HCT116 (cell line): ENCODE data around the gene UGT2A2. TPM values are rescaled to one million over a fixed set of nuclear protein-coding genes. Genes with fewer than 3 reads are reported as not detected.

Source experiments
- ATAC-seq: fragments of 200-7000 bp; cut with Tn5 transposase; 2 replicates; pipeline ENCODE4 v1.9.1; 2020; ENCODE audit warnings: mild to moderate bottlenecking, moderate library complexity
- BruUV-seq: library from RNA; stranded (reverse); fragments of 400-500 nt; replicated peaks from 2 replicates; lab custom pipeline; 2021; lab: Mats Ljungman, UMichigan
- CTCF ChIA-PET: fragments of 300-600 bp; sonication (Branson Sonifier 250); formaldehyde crosslinking; loops from one replicate; lab custom pipeline; 2021; ENCODE audit warnings: antibody characterized with exemption; lab: Charles Lee
- POLR2A ChIA-PET: fragments of 300-600, 350-600 bp; sonication (Branson Sonifier 250); formaldehyde crosslinking; loops from one replicate; lab custom pipeline; 2021; ENCODE audit warnings: antibody characterized with exemption; lab: Charles Lee
- RAD21 ChIA-PET, 2 experiments: fragments of 300-600 bp; sonication (Branson Sonifier 250); formaldehyde crosslinking; loops; one replicate each; lab custom pipeline; 2023; ENCODE audit warnings: low total read pairs in 2 of 2; ENCODE audit not compliant: uncharacterized antibody in 2 of 2, unreplicated experiment in 2 of 2, low non-redundant PET in 1 of 2; lab: Charles Lee
- DNase-seq: peaks from one replicate; pipeline ENCODE4 v3.0.0-alpha.2; 2010; ENCODE audit warnings: low read depth, low spot score
- H2AFZ ChIP-seq: fragments of 200-600 bp; shearing (Covaris generic), sonication (generic); 2 replicates; pipeline ENCODE4 v1.6.1; 2017; ENCODE audit warnings: low read depth, mixed run types, mixed read lengths, antibody characterized with exemption, low read length; ENCODE audit not compliant: poor library complexity, severe bottlenecking
- H3K27ac ChIP-seq: 2 replicates; pipeline ENCODE4 v1.5.1; 2012; ENCODE audit warnings: low read depth, low read length
- H3K27me3 ChIP-seq: fragments of 200-600 bp; sonication (generic); 2 replicates; pipeline ENCODE4 v1.6.1; 2016; ENCODE audit warnings: mixed run types, low read length, mixed read lengths; ENCODE audit not compliant: insufficient read depth
- H3K36me3 ChIP-seq, 2 experiments: fragments of 200-500 bp in 1 of 2; fragments of 200-600 bp in 1 of 2; sonication (Bioruptor generic) in 1 of 2; sonication (generic) in 1 of 2; 2 replicates each; pipeline versions ENCODE4 v1.5.1 to v1.6.1; 2014 to 2016; ENCODE audit warnings: low read length in 2 of 2, inconsistent platforms in 1 of 2, mixed read lengths in 1 of 2, mixed run types in 1 of 2; ENCODE audit not compliant: insufficient read depth in 2 of 2, control insufficient read depth in 1 of 2
- H3K4me1 ChIP-seq, 2 experiments: fragments of 200-600 bp in 1 of 2; sonication (generic) in 1 of 2; 2 replicates each; pipeline versions ENCODE4 v1.5.1 to v1.6.1; 2012 to 2017; ENCODE audit warnings: low read length in 2 of 2, inconsistent platforms in 1 of 2, mild to moderate bottlenecking in 1 of 2, mixed read lengths in 1 of 2, mixed run types in 1 of 2, moderate library complexity in 1 of 2; ENCODE audit not compliant: insufficient read depth in 2 of 2, control insufficient read depth in 1 of 2
- H3K4me2 ChIP-seq: fragments of 200-600 bp; sonication (generic); 2 replicates; pipeline ENCODE4 v1.6.1; 2017; ENCODE audit warnings: mixed run types, low read length, mixed read lengths
- H3K4me3 ChIP-seq, 2 experiments: fragments of 200-600 bp in 1 of 2; sonication (generic) in 1 of 2; replicated peaks in 1 of 2; 2 replicates each; pipeline ENCODE4 v1.5.1; 2011 to 2016; ENCODE audit warnings: low read length in 2 of 2, control low read depth in 1 of 2, low read depth in 1 of 2, mild to moderate bottlenecking in 1 of 2, mixed read lengths in 1 of 2, mixed run types in 1 of 2
- H3K79me2 ChIP-seq: fragments of 200-600 bp; sonication (generic); 2 replicates; pipeline ENCODE4 v1.6.1; 2017; ENCODE audit warnings: mild to moderate bottlenecking, mixed run types, low read length, moderate library complexity, mixed read lengths; ENCODE audit not compliant: insufficient read depth
- H3K9ac ChIP-seq: fragments of 200-600 bp; sonication (generic); 2 replicates; pipeline ENCODE4 v1.6.1; 2016; ENCODE audit warnings: low read length, mixed read lengths
- H3K9me2 ChIP-seq: fragments of 200-600 bp; sonication (generic), shearing (Covaris generic); 2 replicates; pipeline ENCODE4 v1.6.1; 2017; ENCODE audit warnings: mixed run types, mild to moderate bottlenecking, moderate library complexity; ENCODE audit not compliant: insufficient read depth
- H3K9me3 ChIP-seq, 2 experiments: fragments of 200-500 bp in 1 of 2; fragments of 200-600 bp in 1 of 2; sonication (Bioruptor generic) in 1 of 2; sonication (generic) in 1 of 2; 2 replicates each; pipeline ENCODE4 v1.6.1; 2014 to 2017; ENCODE audit warnings: low read length in 2 of 2, mixed read lengths in 2 of 2, inconsistent platforms in 1 of 2, low read depth in 1 of 2, mild to moderate bottlenecking in 1 of 2, mixed run types in 1 of 2, moderate library complexity in 1 of 2; ENCODE audit not compliant: control insufficient read depth in 1 of 2, insufficient read depth in 1 of 2
- H4K20me1 ChIP-seq: fragments of 200-600 bp; sonication (generic), shearing (Covaris generic); 2 replicates; pipeline ENCODE4 v1.6.1; 2017; ENCODE audit warnings: mixed run types, mild to moderate bottlenecking, moderate library complexity; ENCODE audit not compliant: insufficient read depth
- ATF3 ChIP-seq: IDR thresholded peaks from 2 replicates; pipeline ENCODE4 v1.6.1; 2012
- CTCF ChIP-seq, 3 experiments: fragments of 200-600 bp in 1 of 3; sonication (generic) in 1 of 3; IDR thresholded peaks in 2 of 3; conservative IDR thresholded peaks in 1 of 3; 2 replicates each; pipeline ENCODE4 v1.5.1; 2012 to 2017; ENCODE audit warnings: low read depth in 2 of 3, low read length in 2 of 3, antibody characterized with exemption in 1 of 3, borderline replicate concordance in 1 of 3, control low read depth in 1 of 3, mild to moderate bottlenecking in 1 of 3, mixed read lengths in 1 of 3, mixed run types in 1 of 3, moderate library complexity in 1 of 3; ENCODE audit not compliant: insufficient read depth in 1 of 3
- EGR1 ChIP-seq: IDR thresholded peaks from 2 replicates; pipeline ENCODE4 v1.6.1; 2012; ENCODE audit warnings: low read depth
- ELF1 ChIP-seq: IDR thresholded peaks from 2 replicates; pipeline ENCODE4 v1.6.1; 2012; ENCODE audit warnings: low read depth, borderline replicate concordance
- JUND ChIP-seq: IDR thresholded peaks from 2 replicates; pipeline ENCODE4 v1.6.1; 2012
- POLR2A ChIP-seq: IDR thresholded peaks from 2 replicates; pipeline ENCODE4 v1.7.0; 2011; ENCODE audit warnings: borderline replicate concordance; ENCODE audit not compliant: insufficient read depth, insufficient read length; ENCODE audit errors: extremely low read depth
- POLR2AphosphoS5 ChIP-seq: IDR thresholded peaks from 2 replicates; pipeline ENCODE4 v1.6.1; 2011; ENCODE audit warnings: mild to moderate bottlenecking, low read depth, low read length, moderate library complexity
- RAD21 ChIP-seq: IDR thresholded peaks from 2 replicates; pipeline ENCODE4 v1.6.1; 2012; ENCODE audit warnings: low read depth, mild to moderate bottlenecking
- TCF7L2 ChIP-seq: IDR thresholded peaks from 2 replicates; pipeline ENCODE4 v1.7.0; 2011; ENCODE audit warnings: borderline replicate concordance, inconsistent platforms; ENCODE audit not compliant: insufficient read depth, insufficient read length; ENCODE audit errors: extremely low read depth
- ZBTB33 ChIP-seq: IDR thresholded peaks from 2 replicates; pipeline ENCODE4 v1.6.1; 2011; ENCODE audit warnings: mild to moderate bottlenecking, low read length, moderate library complexity; ENCODE audit not compliant: insufficient replicate concordance; ENCODE audit errors: extremely low read depth
- intact Hi-C: fragments of 100-400 bp; cut with micrococcal nuclease; formaldehyde crosslinking; loops from 2 replicates; pipeline ENCODE4 v1.10.0; 2022
- total RNA-seq: library from RNA; stranded (reverse); gene quantifications from one replicate; pipeline ENCODE4 v1.2.1, GENCODE V29; 2021; ENCODE audit not compliant: unreplicated experiment

The UGT2A2 gene
- total RNA-seq, 1 experiment from 2014 or later = not detected

GRCh38 chr4:69617083-69617694 is 22.3 kb downstream of the UGT2A2 start:
- Histone ChIP-seq H3K4me2 (no peak overlapping the region), H3K27ac (no peak overlapping the region), H3K9me2 (no peaks in the 10 kb centered on the region), H3K36me3 (no peaks in the 10 kb centered on the region), H3K79me2 (no peaks in the 10 kb centered on the region), H3K27me3 (no peaks in the 10 kb centered on the region)
- RAD21 ChIA-PET = interaction anchor here in 1 of 2 experiments (0.7 to 1.4 kb wide), 2 partner anchors 299 to 1117 kb away, joined by 3 read pairs; no protein-coding TSS in a partner anchor
- BruUV-seq = no TSS peak
- TF ChIP-seq JUND = no peak
- no peak for TF ChIP-seq TCF7L2
- no peak for TF ChIP-seq ZBTB33
- peak; percentile 79 for TF ChIP-seq RAD21
- TF ChIP-seq ELF1 = no peak
- TF ChIP-seq POLR2AphosphoS5 = no peak
- peak; percentile 49 to 63 (median 56); a peak in 5 of 6 replicates for TF ChIP-seq CTCF (IDR thresholded peaks at IDR 0.05 in 2 of 3, conservative IDR thresholded peaks at IDR 0.05 in 1 of 3; ENCODE audit: borderline replicate concordance in 1 of 3, insufficient read depth in 1 of 3, low read depth in 2 of 3, low read length in 2 of 3)
- no peak for TF ChIP-seq ATF3
- no peak for TF ChIP-seq POLR2A
- no peak for TF ChIP-seq EGR1
- TF ChIP-seq, all 23 proteins: peak for 2
- CTCF ChIA-PET = interaction anchor here (0.7 kb wide), 1 partner anchor 1534 kb away, joined by 3 read pairs; no protein-coding TSS in a partner anchor
- ATAC-seq = no peak; the same call in 1 of the 2 replicates
- no peak overlapping the region for H3K4me3 ChIP-seq
- H2AFZ ChIP-seq = peak overlapping the region; percentile 54
- no peaks in the 10 kb centered on the region for H4K20me1 ChIP-seq
- H3K9me3 ChIP-seq = no peaks in the 10 kb centered on the region
- POLR2A ChIA-PET = no interaction called here
- peak; percentile 47 for DNase-seq
- intact Hi-C loops = loop anchor here (1.0 to 5.0 kb wide), 3 partner anchors 299 to 1345 kb away; no protein-coding TSS in a partner anchor
- H3K4me1 ChIP-seq = no peaks in the 10 kb centered on the region
- H3K9ac ChIP-seq = no peak overlapping the region
